Suprapubic skin (tissue), 4 donors: ENCODE results near the gene RNF215.

Source experiments
- CTCF ChIP-seq, 2 donors: fragments of 200-600 bp in 1 of 2; fragments of 450-650 bp in 1 of 2; sonication (generic) in 1 of 2; IDR thresholded peaks; one replicate each; pipeline ENCODE4 v1.5.1; 2016 to 2019; ENCODE audit warnings: antibody characterized with exemption in 2 of 2, mild to moderate bottlenecking in 1 of 2, moderate library complexity in 1 of 2
- EP300 ChIP-seq: sonication (generic); formaldehyde crosslinking; IDR thresholded peaks from one replicate; pipeline ENCODE4 v1.6.1; 2017; ENCODE audit warnings: antibody characterized with exemption
- POLR2A ChIP-seq, 2 donors: fragments of 450-650 bp; IDR thresholded peaks; one replicate each; pipeline ENCODE4 v1.6.1; 2017; ENCODE audit warnings: antibody characterized with exemption in 2 of 2, mild to moderate bottlenecking in 2 of 2, moderate library complexity in 2 of 2
- POLR2AphosphoS5 ChIP-seq, 3 donors: sonication (generic); formaldehyde crosslinking; IDR thresholded peaks; one replicate each; pipeline ENCODE4 v1.6.1; 2017; ENCODE audit warnings: antibody characterized with exemption in 3 of 3

GRCh38 chr22:30335236-30335635 lies 52.0 kb downstream of the RNF215 start:
- no peak for TF ChIP-seq CTCF (IDR thresholded peaks at IDR 0.05)
- no peak for TF ChIP-seq EP300
- TF ChIP-seq POLR2AphosphoS5 (IDR thresholded peaks at IDR 0.05): no peak
- TF ChIP-seq POLR2A (IDR thresholded peaks at IDR 0.05): no peak
